Measurements from ENCODE around the gene GIGYF2. TPM values are rescaled to one million over a fixed set of nuclear protein-coding genes. Genes with fewer than 3 reads are reported as not detected.
"Not testable (repeated sequence)": the region's sequence is repeated elsewhere in the genome, so short reads cannot be mapped to it uniquely, and the experiment has no call there.

Gene GIGYF2
- total and polyA plus RNA-seq, 12 donors = 9.9 to 71.7 (median 66.1) TPM

DNA sequence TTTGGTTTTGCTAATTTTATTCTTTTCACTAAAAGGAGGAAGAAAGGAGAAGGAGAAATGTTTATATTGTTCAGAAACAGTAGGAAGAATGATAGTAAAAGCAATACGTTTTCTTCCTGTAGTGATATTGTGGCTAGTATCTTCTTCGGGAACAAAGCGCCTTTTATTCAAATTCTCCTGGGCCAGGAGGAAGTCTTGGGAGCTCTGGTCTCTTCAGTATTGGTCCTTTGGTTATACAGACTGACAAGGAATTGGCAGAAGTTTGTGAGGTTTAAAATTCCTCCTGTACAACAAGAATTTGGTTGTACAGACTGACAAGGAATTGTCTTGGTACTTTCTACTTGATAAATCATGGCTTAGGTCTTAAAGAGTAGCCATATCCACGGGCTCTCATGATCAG lies 9.9 kb downstream of the GIGYF2 start:
- H3K27ac ChIP-seq = no peak overlapping the region
- no peak overlapping the region for H3K4me3 ChIP-seq
- H3K27me3 ChIP-seq = no peaks in the 10 kb centered on the region
- intact Hi-C loops (cut with DNase I) = no loop called here
- peaks cover 0 to 3% (median 0%) of the 10 kb centered on the region in 11 donors for H3K9me3 ChIP-seq
- TF ChIP-seq, protein P1, sequence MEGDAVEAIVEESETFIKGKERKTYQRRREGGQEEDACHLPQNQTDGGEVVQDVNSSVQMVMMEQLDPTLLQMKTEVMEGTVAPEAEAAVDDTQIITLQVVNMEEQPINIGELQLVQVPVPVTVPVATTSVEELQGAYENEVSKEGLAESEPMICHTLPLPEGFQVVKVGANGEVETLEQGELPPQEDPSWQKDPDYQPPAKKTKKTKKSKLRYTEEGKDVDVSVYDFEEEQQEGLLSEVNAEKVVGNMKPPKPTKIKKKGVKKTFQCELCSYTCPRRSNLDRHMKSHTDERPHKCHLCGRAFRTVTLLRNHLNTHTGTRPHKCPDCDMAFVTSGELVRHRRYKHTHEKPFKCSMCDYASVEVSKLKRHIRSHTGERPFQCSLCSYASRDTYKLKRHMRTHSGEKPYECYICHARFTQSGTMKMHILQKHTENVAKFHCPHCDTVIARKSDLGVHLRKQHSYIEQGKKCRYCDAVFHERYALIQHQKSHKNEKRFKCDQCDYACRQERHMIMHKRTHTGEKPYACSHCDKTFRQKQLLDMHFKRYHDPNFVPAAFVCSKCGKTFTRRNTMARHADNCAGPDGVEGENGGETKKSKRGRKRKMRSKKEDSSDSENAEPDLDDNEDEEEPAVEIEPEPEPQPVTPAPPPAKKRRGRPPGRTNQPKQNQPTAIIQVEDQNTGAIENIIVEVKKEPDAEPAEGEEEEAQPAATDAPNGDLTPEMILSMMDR (IDR thresholded peaks at IDR 0.05) = no peak
- peaks cover 0 to 20% (median 5%) of the 10 kb centered on the region in 9 donors for H3K4me1 ChIP-seq
- 87 to 92% methylated on average over 4 of the region's 4 CpGs for WGBS, 2 donors
- DNase-seq (no peak), ATAC-seq (no peak)
- peaks cover 0 to 95% (median 18%) of the 10 kb centered on the region in 9 donors for H3K36me3 ChIP-seq

DNA sequence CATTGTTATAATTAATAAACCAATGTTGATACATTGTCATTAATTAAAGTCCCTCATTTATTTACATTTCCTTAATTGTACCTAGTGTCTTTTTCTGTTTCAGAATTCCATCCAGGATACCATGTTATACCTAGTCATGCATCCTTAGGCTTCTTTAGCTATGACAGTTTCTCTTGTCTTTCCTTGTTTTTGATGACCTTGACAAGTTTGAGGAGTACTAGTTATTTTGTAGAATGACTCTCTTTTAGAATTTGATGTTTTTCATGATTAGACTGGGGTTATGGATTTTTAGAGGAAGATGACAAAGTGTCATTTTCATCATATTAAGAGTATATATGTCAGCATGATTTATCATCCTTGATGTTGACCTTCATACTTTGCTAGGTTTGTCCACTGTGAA lies 16.4 kb downstream of the GIGYF2 start:
- Histone ChIP-seq H3K4me3 (no peak overlapping the region), H3K27ac (no peak overlapping the region), H3K36me3 (peaks cover 0 to 82% (median 4%) of the 10 kb centered on the region in 9 donors), H3K27me3 (no peaks in the 10 kb centered on the region), H3K9me3 (peaks cover 0 to 9% (median 0%) of the 10 kb centered on the region in 11 donors), H3K4me1 (peaks cover 0 to 11% (median 0%) of the 10 kb centered on the region in 9 donors)
- ATAC-seq (no peak), DNase-seq (no peak)
- TF ChIP-seq, protein P1 (IDR thresholded peaks at IDR 0.05) = no peak
- intact Hi-C loops (cut with DNase I) = no loop called here

DNA sequence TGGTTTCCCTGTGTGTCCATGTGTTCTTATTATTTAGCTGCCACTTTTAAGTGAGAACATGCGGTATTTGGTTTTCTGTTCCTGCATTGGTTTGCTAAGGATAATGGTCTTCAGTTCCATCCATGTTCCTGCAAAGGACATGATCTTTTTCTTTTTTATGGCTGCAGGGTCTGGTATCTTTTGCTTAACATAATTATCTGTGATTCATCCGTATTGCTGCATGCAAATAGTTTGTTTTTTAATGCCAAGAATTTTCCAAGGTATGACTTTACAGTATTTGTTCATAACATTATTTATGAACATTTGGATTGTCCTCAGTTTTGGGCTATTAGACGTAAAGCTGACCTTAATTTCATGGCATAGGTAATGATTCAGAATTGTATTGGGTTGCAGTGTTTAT lies 17.8 kb downstream of the GIGYF2 start:
- Histone ChIP-seq H3K27ac (no peak overlapping the region), H3K9me3 (peaks cover 0 to 9% (median 0%) of the 10 kb centered on the region in 11 donors), H3K4me1 (peaks cover 0 to 12% (median 0%) of the 10 kb centered on the region in 9 donors), H3K36me3 (peaks cover 0 to 82% (median 0%) of the 10 kb centered on the region in 9 donors), H3K27me3 (no peaks in the 10 kb centered on the region), H3K4me3 (no peak overlapping the region)
- intact Hi-C loops (cut with DNase I) = no loop called here
- TF ChIP-seq, protein P1 (IDR thresholded peaks at IDR 0.05) = no peak
- DNase-seq = no peak
- 88% methylated on average over 3 of the region's 3 CpGs for WGBS, 2 donors
- ATAC-seq = no peak

DNA sequence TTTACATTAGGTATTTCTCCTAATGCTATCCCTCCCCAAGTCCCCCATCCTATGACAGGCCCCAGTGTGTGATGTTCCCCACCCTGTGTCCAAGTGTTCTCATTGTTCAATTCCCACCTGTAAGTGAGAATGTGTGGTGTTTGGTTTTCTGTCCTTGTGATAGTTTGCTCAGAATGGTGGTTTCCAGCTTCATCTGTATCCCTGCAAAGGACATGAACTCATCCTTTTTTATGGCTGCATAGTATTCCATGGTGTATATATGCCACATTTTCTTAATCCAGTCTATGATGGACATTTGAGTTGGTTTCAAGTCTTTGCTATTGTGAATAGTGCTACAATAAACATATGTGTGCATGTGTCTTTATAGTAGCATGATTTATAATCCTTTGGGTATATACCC lies 22.9 kb downstream of the GIGYF2 start:
- H3K9me3 ChIP-seq, ATAC-seq, H3K27me3 ChIP-seq, DNase-seq, H3K27ac ChIP-seq, H3K4me3 ChIP-seq: not testable (repeated sequence)
- intact Hi-C loops (cut with DNase I) = loop anchor here in 1 of 10 donors (1.0 kb wide), 1 partner anchor 55 kb away; no protein-coding TSS in a partner anchor
- H3K4me1 ChIP-seq = peaks cover 0 to 26% (median 17%) of the 10 kb centered on the region in 9 donors
- peaks cover 0 to 64% (median 7%) of the 10 kb centered on the region in 9 donors for H3K36me3 ChIP-seq

DNA sequence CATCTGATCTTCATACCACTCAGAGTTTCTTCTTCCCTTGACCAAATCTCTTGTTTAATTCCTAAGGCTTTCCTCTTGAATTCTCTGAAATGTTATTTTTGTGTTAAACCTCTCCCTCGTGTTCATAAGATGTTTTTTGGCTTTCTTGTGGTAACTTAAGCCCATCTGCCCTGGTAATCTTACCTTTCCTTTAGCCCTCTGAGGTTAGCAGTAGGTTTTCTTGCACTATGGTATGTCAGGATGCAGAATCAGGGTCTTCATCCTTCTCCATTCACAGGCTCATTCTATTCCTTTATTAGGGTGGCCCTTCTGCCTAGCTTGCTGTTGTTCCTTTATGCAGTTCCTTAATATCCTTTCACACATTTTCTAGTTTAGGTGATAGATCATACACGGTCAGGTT lies 24.1 kb downstream of the GIGYF2 start:
- H3K36me3 ChIP-seq = peaks cover 0 to 75% (median 18%) of the 10 kb centered on the region in 9 donors
- no peak overlapping the region for H3K4me3 ChIP-seq
- WGBS, 2 donors = 83 to 87% methylated on average over 2 of the region's 2 CpGs
- ATAC-seq (no peak), DNase-seq (no peak)
- intact Hi-C loops (cut with DNase I) = no loop called here
- TF ChIP-seq, protein P1 (IDR thresholded peaks at IDR 0.05) = no peak
- no peaks in the 10 kb centered on the region for H3K27me3 ChIP-seq
- H3K4me1 ChIP-seq = peaks cover 0 to 26% (median 12%) of the 10 kb centered on the region in 9 donors
- H3K9me3 ChIP-seq = peaks cover 0 to 4% (median 0%) of the 10 kb centered on the region in 11 donors
- H3K27ac ChIP-seq = no peak overlapping the region
